ENCODE data around the gene AK2. TPM values are rescaled to one million over a fixed set of nuclear protein-coding genes. Genes with fewer than 3 reads are reported as not detected.

AK2 gene
- total and polyA plus RNA-seq, 4 donors: 34.2 to 181 (median 115) TPM

- Histone ChIP-seq H3K36me3 (ENCODE audit: control insufficient read depth in 4 of 4, insufficient read depth in 3 of 4, low read depth in 1 of 4, low read length in 3 of 4) (no peaks in the 10 kb centered on the region), H3K27me3 (ENCODE audit: control insufficient read depth in 4 of 4, insufficient read depth in 4 of 4, low read length in 3 of 4) (no peaks in the 10 kb centered on the region), H3K27ac (ENCODE audit: low read depth in 1 of 2, low read length in 2 of 2) (no peak overlapping the region), H3K4me1 (ENCODE audit: control insufficient read depth in 4 of 4, insufficient read depth in 4 of 4, low read length in 3 of 4) (peaks cover 3 to 8% (median 6%) of the 10 kb centered on the region in 4 donors), H3K9ac (ENCODE audit: low read depth in 1 of 2, low read length in 2 of 2) (no peak overlapping the region), H3K4me3 (ENCODE audit: low read depth in 1 of 3, low read length in 3 of 3) (no peak overlapping the region), H3K9me3 (ENCODE audit: control insufficient read depth in 4 of 4, low read length in 3 of 4) (no peaks in the 10 kb centered on the region)
- no peak for DNase-seq (ENCODE audit: low spot score)
- 94% methylated on average over 1 of the region's 1 CpG for WGBS
- TF ChIP-seq EGR1 (IDR thresholded peaks at IDR 0.05; ENCODE audit: low read depth in 2 of 2) (no peak), NR2F2 (IDR thresholded peaks at IDR 0.05) (no peak), RAD21 (IDR thresholded peaks at IDR 0.05) (no peak), FOXA1 (IDR thresholded peaks at IDR 0.05) (no peak), REST (IDR thresholded peaks at IDR 0.05) (no peak), JUND (IDR thresholded peaks at IDR 0.05) (no peak), HNF4G (IDR thresholded peaks at IDR 0.05) (no peak), RXRA (IDR thresholded peaks at IDR 0.05) (no peak), FOXA2 (IDR thresholded peaks at IDR 0.05) (no peak)
These were observed 65.5 kb downstream of the AK2 start for GRCh38 chr1:32971156-32971555.

- no peak for DNase-seq (ENCODE audit: low spot score)
- H3K27me3 ChIP-seq (ENCODE audit: control insufficient read depth in 4 of 4, insufficient read depth in 4 of 4, low read length in 3 of 4): no peaks in the 10 kb centered on the region
- TF ChIP-seq SP1 (IDR thresholded peaks at IDR 0.05): no peak
- no peak for TF ChIP-seq HNF4G (IDR thresholded peaks at IDR 0.05)
- no peak for TF ChIP-seq YY1 (IDR thresholded peaks at IDR 0.05)
- no peak for TF ChIP-seq FOXA1 (IDR thresholded peaks at IDR 0.05)
- TF ChIP-seq REST (IDR thresholded peaks at IDR 0.05): no peak
- no peak for TF ChIP-seq CTCF (IDR thresholded peaks at IDR 0.05; ENCODE audit: low read depth, low read length, missing input control)
- no peak for TF ChIP-seq FOXA2 (IDR thresholded peaks at IDR 0.05)
- no peak for TF ChIP-seq EGR1 (IDR thresholded peaks at IDR 0.05; ENCODE audit: low read depth in 2 of 2)
- no peak for TF ChIP-seq HNF4A (conservative IDR thresholded peaks at IDR 0.05)
- TF ChIP-seq RXRA (IDR thresholded peaks at IDR 0.05): no peak
- no peak for TF ChIP-seq NR2F2 (IDR thresholded peaks at IDR 0.05)
- TF ChIP-seq GABPA (IDR thresholded peaks at IDR 0.05 in 1 of 2, conservative IDR thresholded peaks at IDR 0.05 in 1 of 2): no peak
- TF ChIP-seq ZBTB33 (IDR thresholded peaks at IDR 0.05): no peak
- no peak for TF ChIP-seq TAF1 (conservative IDR thresholded peaks at IDR 0.05)
- TF ChIP-seq RAD21 (IDR thresholded peaks at IDR 0.05): no peak
- no peak for TF ChIP-seq JUND (IDR thresholded peaks at IDR 0.05)
- TF ChIP-seq ATF3 (IDR thresholded peaks at IDR 0.05): no peak
- no peak for TF ChIP-seq MAX (IDR thresholded peaks at IDR 0.05)
- no peak overlapping the region for H3K4me3 ChIP-seq (ENCODE audit: low read depth in 1 of 3, low read length in 3 of 3)
- no peaks in the 10 kb centered on the region for H3K9me3 ChIP-seq (ENCODE audit: control insufficient read depth in 4 of 4, low read length in 3 of 4)
- peaks cover 3 to 9% (median 6%) of the 10 kb centered on the region in 4 donors for H3K4me1 ChIP-seq (ENCODE audit: control insufficient read depth in 4 of 4, insufficient read depth in 4 of 4, low read length in 3 of 4)
- H3K36me3 ChIP-seq (ENCODE audit: control insufficient read depth in 4 of 4, insufficient read depth in 3 of 4, low read depth in 1 of 4, low read length in 3 of 4): no peaks in the 10 kb centered on the region
- H3K9ac ChIP-seq (ENCODE audit: low read depth in 1 of 2, low read length in 2 of 2): no peak overlapping the region
- no peak overlapping the region for H3K27ac ChIP-seq (ENCODE audit: low read depth in 1 of 2, low read length in 2 of 2)
These were observed 67.1 kb downstream of the AK2 start for GRCh38 chr1:32969566-32969965.
